Fibroblast of lung (primary cell): ENCODE measurements around the gene CEP152.

Experiments used
- EZH2 ChIP-seq: IDR thresholded peaks from 2 replicates; pipeline ENCODE4 v1.5.1; 2012; ENCODE audit warnings: low read length, control low read depth, mild to moderate bottlenecking; ENCODE audit errors: missing control alignments
- TF ChIP-seq, protein P1 (sequence below), 2 donors: IDR thresholded peaks in 1 of 2; conservative IDR thresholded peaks in 1 of 2; 1 replicate in 1 of 2; 2 replicates in 1 of 2; pipeline ENCODE4 v1.5.1; 2011 to 2012; ENCODE audit warnings: low read length in 2 of 2, control low read depth in 1 of 2, inconsistent platforms in 1 of 2, low read depth in 1 of 2, mild to moderate bottlenecking in 1 of 2

DNA sequence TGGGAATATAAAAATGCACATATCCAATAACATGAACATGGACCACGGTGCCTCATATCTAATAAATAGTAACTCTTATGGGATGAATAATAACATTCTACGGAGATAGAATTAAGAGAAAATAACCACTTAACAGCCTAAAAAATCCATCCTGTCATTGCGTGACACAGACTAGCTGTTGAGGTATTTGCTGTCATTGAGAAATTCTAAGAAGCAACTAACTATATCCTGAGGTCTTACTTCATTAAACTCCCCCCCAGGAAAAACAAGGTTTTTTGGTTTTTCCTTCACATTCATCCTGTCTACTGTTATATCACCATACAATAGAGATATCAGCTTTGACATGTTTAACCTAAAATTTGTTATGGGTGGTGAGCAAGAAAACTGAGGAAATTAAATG lies 14.3 kb downstream of the CEP152 start:
- TF ChIP-seq, protein P1, sequence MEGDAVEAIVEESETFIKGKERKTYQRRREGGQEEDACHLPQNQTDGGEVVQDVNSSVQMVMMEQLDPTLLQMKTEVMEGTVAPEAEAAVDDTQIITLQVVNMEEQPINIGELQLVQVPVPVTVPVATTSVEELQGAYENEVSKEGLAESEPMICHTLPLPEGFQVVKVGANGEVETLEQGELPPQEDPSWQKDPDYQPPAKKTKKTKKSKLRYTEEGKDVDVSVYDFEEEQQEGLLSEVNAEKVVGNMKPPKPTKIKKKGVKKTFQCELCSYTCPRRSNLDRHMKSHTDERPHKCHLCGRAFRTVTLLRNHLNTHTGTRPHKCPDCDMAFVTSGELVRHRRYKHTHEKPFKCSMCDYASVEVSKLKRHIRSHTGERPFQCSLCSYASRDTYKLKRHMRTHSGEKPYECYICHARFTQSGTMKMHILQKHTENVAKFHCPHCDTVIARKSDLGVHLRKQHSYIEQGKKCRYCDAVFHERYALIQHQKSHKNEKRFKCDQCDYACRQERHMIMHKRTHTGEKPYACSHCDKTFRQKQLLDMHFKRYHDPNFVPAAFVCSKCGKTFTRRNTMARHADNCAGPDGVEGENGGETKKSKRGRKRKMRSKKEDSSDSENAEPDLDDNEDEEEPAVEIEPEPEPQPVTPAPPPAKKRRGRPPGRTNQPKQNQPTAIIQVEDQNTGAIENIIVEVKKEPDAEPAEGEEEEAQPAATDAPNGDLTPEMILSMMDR (conservative IDR thresholded peaks at IDR 0.05 in 1 of 2, IDR thresholded peaks at IDR 0.05 in 1 of 2; ENCODE audit: low read depth in 1 of 2, low read length in 2 of 2), result no peak
- TF ChIP-seq EZH2, result no peak
